Liver (tissue), 9 donors: Measurements from ENCODE around the gene ADGRG2. TPM values are rescaled to one million over a fixed set of nuclear protein-coding genes. Genes with fewer than 3 reads are reported as not detected.

Source experiments
- DNase-seq: peaks from one replicate; pipeline ENCODE4 v3.0.0-alpha.2; 2017; ENCODE audit warnings: low spot score
- H3K27ac ChIP-seq, 2 donors: one replicate each; pipeline ENCODE4 v1.7.0; 2013; ENCODE audit warnings: inconsistent platforms in 2 of 2, low read length in 2 of 2, control low read depth in 1 of 2, low read depth in 1 of 2, mild to moderate bottlenecking in 1 of 2
- H3K27me3 ChIP-seq, 4 donors: one replicate each; pipeline versions ENCODE4 v1.6.1 to v1.7.0; 2013; ENCODE audit warnings: low read length in 3 of 4, inconsistent platforms in 1 of 4, mild to moderate bottlenecking in 1 of 4, moderate library complexity in 1 of 4; ENCODE audit not compliant: control insufficient read depth in 4 of 4, insufficient read depth in 4 of 4
- H3K36me3 ChIP-seq, 4 donors: one replicate each; pipeline versions ENCODE4 v1.6.1 to v1.7.0; 2013; ENCODE audit warnings: low read length in 3 of 4, mild to moderate bottlenecking in 3 of 4, low read depth in 1 of 4, moderate library complexity in 1 of 4; ENCODE audit not compliant: control insufficient read depth in 4 of 4, insufficient read depth in 3 of 4
- H3K4me1 ChIP-seq, 4 donors: one replicate each; pipeline versions ENCODE4 v1.6.1 to v1.7.0; 2013; ENCODE audit warnings: low read length in 3 of 4, mild to moderate bottlenecking in 3 of 4, moderate library complexity in 1 of 4; ENCODE audit not compliant: control insufficient read depth in 4 of 4, insufficient read depth in 4 of 4
- H3K4me3 ChIP-seq, 3 donors: one replicate each; pipeline versions ENCODE4 v1.6.1 to v1.7.0; 2013; ENCODE audit warnings: low read length in 3 of 3, control low read depth in 1 of 3, low read depth in 1 of 3, mild to moderate bottlenecking in 1 of 3
- H3K9ac ChIP-seq, 2 donors: one replicate each; pipeline ENCODE4 v1.7.0; 2013; ENCODE audit warnings: low read length in 2 of 2, mild to moderate bottlenecking in 2 of 2, moderate library complexity in 2 of 2, control low read depth in 1 of 2, low read depth in 1 of 2
- H3K9me3 ChIP-seq, 4 donors: one replicate each; pipeline versions ENCODE4 v1.6.1 to v1.7.0; 2013; ENCODE audit warnings: low read length in 3 of 4; ENCODE audit not compliant: control insufficient read depth in 4 of 4
- ATF3 ChIP-seq: IDR thresholded peaks from 2 replicates; pipeline ENCODE4 v1.6.1; 2016; ENCODE audit warnings: antibody characterized with exemption
- CTCF ChIP-seq: fragments of 150-350 bp; IDR thresholded peaks from 2 replicates; pipeline ENCODE4 v1.5.1; 2017; ENCODE audit warnings: improper control_type of control experiment, low read depth, low read length; ENCODE audit not compliant: missing input control
- EGR1 ChIP-seq, 2 donors: IDR thresholded peaks; 2 replicates each; pipeline ENCODE4 v1.6.1; 2016 to 2018; ENCODE audit warnings: antibody characterized with exemption in 2 of 2, low read depth in 2 of 2
- FOXA2 ChIP-seq: IDR thresholded peaks from 2 replicates; pipeline ENCODE4 v1.6.1; 2016; ENCODE audit warnings: antibody characterized with exemption
- GABPA ChIP-seq, 2 donors: IDR thresholded peaks in 1 of 2; conservative IDR thresholded peaks in 1 of 2; 2 replicates each; pipeline ENCODE4 v1.6.1; 2016; ENCODE audit warnings: antibody characterized with exemption in 2 of 2, mild to moderate bottlenecking in 1 of 2, moderate library complexity in 1 of 2
- HNF4A ChIP-seq, 2 donors: conservative IDR thresholded peaks; 2 replicates each; pipeline ENCODE4 v1.6.1; 2016; ENCODE audit warnings: antibody characterized with exemption in 2 of 2, mild to moderate bottlenecking in 2 of 2
- HNF4G ChIP-seq: IDR thresholded peaks from 2 replicates; pipeline ENCODE4 v1.6.1; 2016; ENCODE audit warnings: antibody characterized with exemption
- JUND ChIP-seq, 2 donors: IDR thresholded peaks; 2 replicates each; pipeline ENCODE4 v1.6.1; 2016; ENCODE audit warnings: antibody characterized with exemption in 2 of 2
- NR2F2 ChIP-seq: IDR thresholded peaks from 2 replicates; pipeline ENCODE4 v1.6.1; 2016; ENCODE audit warnings: antibody characterized with exemption
- RAD21 ChIP-seq, 2 donors: IDR thresholded peaks; 2 replicates each; pipeline ENCODE4 v1.6.1; 2016; ENCODE audit warnings: antibody characterized with exemption in 2 of 2, mild to moderate bottlenecking in 2 of 2
- REST ChIP-seq: IDR thresholded peaks from 2 replicates; pipeline ENCODE4 v1.6.1; 2016; ENCODE audit warnings: antibody characterized with exemption, mild to moderate bottlenecking
- RXRA ChIP-seq, 2 donors: IDR thresholded peaks; 2 replicates each; pipeline ENCODE4 v1.6.1; 2017 to 2018; ENCODE audit warnings: antibody characterized with exemption in 2 of 2, mild to moderate bottlenecking in 1 of 2
- SP1 ChIP-seq: IDR thresholded peaks from 2 replicates; pipeline ENCODE4 v1.6.1; 2018; ENCODE audit warnings: antibody characterized with exemption, mild to moderate bottlenecking
- TAF1 ChIP-seq: conservative IDR thresholded peaks from 2 replicates; pipeline ENCODE4 v1.6.1; 2016; ENCODE audit warnings: antibody characterized with exemption, mild to moderate bottlenecking
- YY1 ChIP-seq: IDR thresholded peaks from 2 replicates; pipeline ENCODE4 v1.6.1; 2016; ENCODE audit warnings: antibody characterized with exemption, mild to moderate bottlenecking
- WGBS: extraction: QIAGEN DNeasy Blood & Tissue Kit; methylation state at CpG from one replicate; pipeline ENCODE4 v1.1.7; 2013; 5-methylcytosine and 5-hydroxymethylcytosine counted together
- polyA plus RNA-seq, 2 donors: library from polyadenylated mRNA; stranded (reverse) in 1 of 2; unstranded in 1 of 2; fragments of 200-250 nt in 1 of 2; fragments of >200 nt in 1 of 2; fragmentation: Nextera tagmentation in 1 of 2; extraction: Ambion mirVana in 1 of 2; gene quantifications; one replicate each; pipeline versions ENCODE4 v1.2.1 to v1.2.3, GENCODE V29; 2013 to 2015
- total RNA-seq, 2 donors: library from RNA; depleted of rRNA; stranded (reverse); fragments of >200 nt; gene quantifications; one replicate each; pipeline ENCODE4 v1.2.3, GENCODE V29; 2014
- TF ChIP-seq, protein P1 (sequence below): IDR thresholded peaks from 2 replicates; pipeline ENCODE4 v1.6.1; 2016; ENCODE audit warnings: antibody characterized with exemption
- TF ChIP-seq, protein P2 (sequence below): IDR thresholded peaks from 2 replicates; pipeline ENCODE4 v1.6.1; 2016; ENCODE audit warnings: antibody characterized with exemption
- donor health status: healthy.
- donor health status: healthy.
- donor health status: healthy.
- donor health status: healthy.
- donor health status: healthy.

Gene ADGRG2
- total and polyA plus RNA-seq, 4 donors = 0.08 to 0.45 (median 0.24) TPM; not detected in 1

DNA sequence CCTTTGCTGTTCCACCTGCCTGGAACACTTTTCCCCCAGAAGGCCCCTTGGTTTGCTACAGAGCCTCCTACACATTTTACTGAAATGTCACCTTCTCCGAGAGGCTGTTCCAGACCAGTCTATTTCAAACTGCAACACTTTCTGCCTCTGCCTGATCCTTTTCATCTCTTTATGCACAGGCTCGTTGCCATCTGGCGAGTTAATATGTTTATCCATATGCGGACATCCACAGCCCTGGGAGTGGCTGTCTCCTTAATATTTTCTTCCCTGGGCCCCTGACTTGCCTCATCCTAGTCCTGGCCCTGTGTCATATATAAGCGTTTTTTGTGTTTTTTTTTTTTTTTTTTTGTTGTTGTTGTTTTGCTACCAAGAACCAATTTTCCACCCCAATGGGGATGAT is 73.2 kb downstream of the ADGRG2 start:
- no peak for TF ChIP-seq CTCF
- TF ChIP-seq YY1 = no peak
- TF ChIP-seq FOXA2 = no peak
- TF ChIP-seq GABPA (IDR thresholded peaks at IDR 0.05 in 1 of 2, conservative IDR thresholded peaks at IDR 0.05 in 1 of 2) = no peak
- no peak for TF ChIP-seq JUND (IDR thresholded peaks at IDR 0.05)
- TF ChIP-seq HNF4A (conservative IDR thresholded peaks at IDR 0.05) = no peak
- TF ChIP-seq EGR1 (IDR thresholded peaks at IDR 0.05; ENCODE audit: low read depth in 2 of 2) = no peak
- TF ChIP-seq HNF4G = no peak
- TF ChIP-seq RAD21 (IDR thresholded peaks at IDR 0.05) = no peak
- WGBS = 96% methylated on average over 5 of the region's 5 CpGs
- H3K27ac ChIP-seq = no peak overlapping the region
- no peak overlapping the region for H3K4me3 ChIP-seq
- H3K9ac ChIP-seq = no peak overlapping the region
- no peaks in the 10 kb centered on the region for H3K4me1 ChIP-seq
- DNase-seq = no peak
- H3K9me3 ChIP-seq = no peaks in the 10 kb centered on the region
- H3K27me3 ChIP-seq = no peaks in the 10 kb centered on the region
- no peaks in the 10 kb centered on the region for H3K36me3 ChIP-seq

- H3K9me3 ChIP-seq = no peaks in the 10 kb centered on the region
- no peak overlapping the region for H3K9ac ChIP-seq
- no peaks in the 10 kb centered on the region for H3K27me3 ChIP-seq
- H3K36me3 ChIP-seq = no peaks in the 10 kb centered on the region
- 85% methylated on average over 8 of the region's 8 CpGs for WGBS
- H3K27ac ChIP-seq = no peak overlapping the region
- DNase-seq = no peak
- TF ChIP-seq TAF1 = no peak
- TF ChIP-seq NR2F2 = no peak
- TF ChIP-seq, protein P1, sequence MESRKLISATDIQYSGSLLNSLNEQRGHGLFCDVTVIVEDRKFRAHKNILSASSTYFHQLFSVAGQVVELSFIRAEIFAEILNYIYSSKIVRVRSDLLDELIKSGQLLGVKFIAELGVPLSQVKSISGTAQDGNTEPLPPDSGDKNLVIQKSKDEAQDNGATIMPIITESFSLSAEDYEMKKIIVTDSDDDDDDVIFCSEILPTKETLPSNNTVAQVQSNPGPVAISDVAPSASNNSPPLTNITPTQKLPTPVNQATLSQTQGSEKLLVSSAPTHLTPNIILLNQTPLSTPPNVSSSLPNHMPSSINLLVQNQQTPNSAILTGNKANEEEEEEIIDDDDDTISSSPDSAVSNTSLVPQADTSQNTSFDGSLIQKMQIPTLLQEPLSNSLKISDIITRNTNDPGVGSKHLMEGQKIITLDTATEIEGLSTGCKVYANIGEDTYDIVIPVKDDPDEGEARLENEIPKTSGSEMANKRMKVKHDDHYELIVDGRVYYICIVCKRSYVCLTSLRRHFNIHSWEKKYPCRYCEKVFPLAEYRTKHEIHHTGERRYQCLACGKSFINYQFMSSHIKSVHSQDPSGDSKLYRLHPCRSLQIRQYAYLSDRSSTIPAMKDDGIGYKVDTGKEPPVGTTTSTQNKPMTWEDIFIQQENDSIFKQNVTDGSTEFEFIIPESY = no peak
- TF ChIP-seq HNF4A (conservative IDR thresholded peaks at IDR 0.05) = no peak
- TF ChIP-seq EGR1 (IDR thresholded peaks at IDR 0.05; ENCODE audit: low read depth in 2 of 2) = no peak
- no peak for TF ChIP-seq FOXA2
- no peak for TF ChIP-seq HNF4G
- no peak for TF ChIP-seq ATF3
- no peak for TF ChIP-seq YY1
- TF ChIP-seq CTCF = no peak
- TF ChIP-seq JUND (IDR thresholded peaks at IDR 0.05) = no peak
- no peak for TF ChIP-seq GABPA (IDR thresholded peaks at IDR 0.05 in 1 of 2, conservative IDR thresholded peaks at IDR 0.05 in 1 of 2)
- no peak for TF ChIP-seq SP1
- TF ChIP-seq, protein P2, sequence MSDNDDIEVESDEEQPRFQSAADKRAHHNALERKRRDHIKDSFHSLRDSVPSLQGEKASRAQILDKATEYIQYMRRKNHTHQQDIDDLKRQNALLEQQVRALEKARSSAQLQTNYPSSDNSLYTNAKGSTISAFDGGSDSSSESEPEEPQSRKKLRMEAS = no peak
- no peak for TF ChIP-seq RXRA (IDR thresholded peaks at IDR 0.05)
- TF ChIP-seq REST = no peak
- no peak for TF ChIP-seq RAD21 (IDR thresholded peaks at IDR 0.05)
- no peaks in the 10 kb centered on the region for H3K4me1 ChIP-seq
- no peak overlapping the region for H3K4me3 ChIP-seq
These were observed 75.7 kb downstream of the ADGRG2 start for GRCh38 chrX:19046343-19047215.
